Astrocyte of the spinal cord (primary cell): ENCODE data around the gene NDC1.

Experiments used
- DNase-seq: peaks from one replicate; pipeline ENCODE4 v3.0.0; 2011; ENCODE audit warnings: low read depth, low spot score
- H3K4me3 ChIP-seq: 2 replicates; pipeline ENCODE4 v1.5.1; 2011; ENCODE audit warnings: low read depth, mild to moderate bottlenecking, low read length, moderate library complexity
- in situ Hi-C: cut with HindIII; loops from 2 replicates; pipeline ENCODE4 v1.10.0; 2017; ENCODE audit warnings: low sequenced_read_pairs
- TF ChIP-seq, protein P1 (sequence below): IDR thresholded peaks from 2 replicates; pipeline ENCODE4 v1.5.1; 2012; ENCODE audit warnings: low read depth, mild to moderate bottlenecking, low read length, inconsistent platforms

The NDC1 gene

DNA sequence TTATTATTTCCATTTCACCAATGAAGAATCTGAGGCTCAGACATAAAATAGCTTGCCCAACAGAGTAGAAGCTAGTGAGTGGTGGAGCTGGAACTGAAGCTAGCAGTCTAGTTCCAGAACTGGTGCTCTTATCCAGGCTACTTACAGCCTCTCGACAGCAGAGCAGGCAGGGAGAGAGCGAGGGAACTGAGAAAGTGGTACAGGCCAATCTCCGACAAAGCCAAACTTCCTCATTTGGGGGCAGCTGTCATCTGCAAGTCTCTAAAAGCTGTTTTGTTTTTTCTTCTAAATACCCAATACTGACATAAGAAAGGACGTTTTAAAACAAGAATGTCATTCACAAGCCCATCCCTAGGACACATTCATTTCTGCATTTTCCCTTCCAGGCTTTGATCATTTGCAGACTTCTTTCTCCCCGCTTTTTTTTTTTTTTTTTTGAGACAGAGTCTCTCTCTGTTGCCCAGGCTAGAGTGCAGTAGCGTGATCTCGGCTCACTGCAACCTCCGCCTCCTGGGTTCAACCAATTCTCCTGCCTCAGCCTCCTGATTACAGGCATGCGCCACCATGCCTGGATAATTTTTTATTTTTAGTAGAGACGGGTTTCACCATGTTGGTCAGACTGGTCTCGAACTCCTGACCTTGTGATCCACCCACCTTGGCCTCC is 31.5 kb upstream of the NDC1 start:
- TF ChIP-seq, protein P1, sequence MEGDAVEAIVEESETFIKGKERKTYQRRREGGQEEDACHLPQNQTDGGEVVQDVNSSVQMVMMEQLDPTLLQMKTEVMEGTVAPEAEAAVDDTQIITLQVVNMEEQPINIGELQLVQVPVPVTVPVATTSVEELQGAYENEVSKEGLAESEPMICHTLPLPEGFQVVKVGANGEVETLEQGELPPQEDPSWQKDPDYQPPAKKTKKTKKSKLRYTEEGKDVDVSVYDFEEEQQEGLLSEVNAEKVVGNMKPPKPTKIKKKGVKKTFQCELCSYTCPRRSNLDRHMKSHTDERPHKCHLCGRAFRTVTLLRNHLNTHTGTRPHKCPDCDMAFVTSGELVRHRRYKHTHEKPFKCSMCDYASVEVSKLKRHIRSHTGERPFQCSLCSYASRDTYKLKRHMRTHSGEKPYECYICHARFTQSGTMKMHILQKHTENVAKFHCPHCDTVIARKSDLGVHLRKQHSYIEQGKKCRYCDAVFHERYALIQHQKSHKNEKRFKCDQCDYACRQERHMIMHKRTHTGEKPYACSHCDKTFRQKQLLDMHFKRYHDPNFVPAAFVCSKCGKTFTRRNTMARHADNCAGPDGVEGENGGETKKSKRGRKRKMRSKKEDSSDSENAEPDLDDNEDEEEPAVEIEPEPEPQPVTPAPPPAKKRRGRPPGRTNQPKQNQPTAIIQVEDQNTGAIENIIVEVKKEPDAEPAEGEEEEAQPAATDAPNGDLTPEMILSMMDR, result no peak
- H3K4me3 ChIP-seq, result no peak overlapping the region
- in situ Hi-C loops, result no loop called here
- DNase-seq, result no peak

- DNase-seq, result no peak
- TF ChIP-seq, protein P1, result no peak
- no peak overlapping the region for H3K4me3 ChIP-seq
- in situ Hi-C loops, result no loop called here
Observed at GRCh38 chr1:53868565-53868964, 30.5 kb upstream of the NDC1 start.

DNA sequence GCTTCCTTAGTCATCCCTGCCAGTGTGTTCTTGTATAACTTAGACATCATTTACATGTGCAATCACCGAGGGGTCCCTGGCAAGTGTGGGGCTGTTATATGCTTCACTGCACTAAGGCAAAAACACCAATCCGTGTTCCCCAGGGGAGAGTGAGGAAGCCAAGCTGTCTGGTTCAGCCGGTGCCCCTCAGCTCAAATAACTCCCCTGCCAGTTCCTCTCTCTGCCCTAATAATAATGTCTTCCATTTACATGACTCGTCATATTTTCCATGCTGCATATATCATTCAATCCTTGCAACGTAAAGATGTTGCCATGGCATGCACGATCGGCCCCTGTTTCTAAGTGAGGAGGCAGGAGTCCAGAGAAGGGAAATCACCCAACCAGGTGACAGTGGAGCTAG is 24.4 kb upstream of the NDC1 start:
- TF ChIP-seq, protein P1, result no peak
- no peak overlapping the region for H3K4me3 ChIP-seq
- in situ Hi-C loops, result no loop called here
- DNase-seq, result no peak

DNA sequence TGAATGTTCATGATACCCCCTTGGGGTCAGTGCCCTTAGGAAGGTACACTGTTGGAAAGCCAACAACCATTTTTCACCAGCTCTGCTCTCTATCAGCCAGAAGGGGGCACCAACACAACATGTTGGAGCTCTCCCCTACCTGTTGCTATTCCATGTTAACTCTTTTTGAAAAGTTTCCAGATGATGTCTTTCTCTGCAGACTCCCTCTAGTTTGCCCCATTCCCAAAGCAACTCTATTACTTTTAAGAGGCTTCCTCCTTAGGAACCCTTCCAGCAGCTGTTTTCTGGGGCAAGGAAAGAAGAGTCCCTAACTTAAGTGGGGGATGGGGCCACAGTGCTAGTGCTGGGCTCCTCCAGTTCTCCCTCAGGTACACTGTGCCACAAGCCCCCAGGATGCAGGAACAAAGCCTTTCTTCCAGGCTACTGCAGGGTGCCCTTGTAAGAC is 22.9 kb upstream of the NDC1 start:
- peak; percentile 54 for DNase-seq
- H3K4me3 ChIP-seq, result no peak overlapping the region
- TF ChIP-seq, protein P1, result peak; percentile 86
- in situ Hi-C loops, result no loop called here

- TF ChIP-seq, protein P1, result no peak
- in situ Hi-C loops, result no loop called here
- no peak overlapping the region for H3K4me3 ChIP-seq
- no peak for DNase-seq
Observed at GRCh38 chr1:53851571-53852285, 13.6 kb upstream of the NDC1 start.

- no peak overlapping the region for H3K4me3 ChIP-seq
- TF ChIP-seq, protein P1, result no peak
- DNase-seq, result no peak
- in situ Hi-C loops, result no loop called here
Observed at GRCh38 chr1:53850082-53850673, 12.1 kb upstream of the NDC1 start.
